GM18517 (cell line): ENCODE measurements around the gene CP.

Experiments
- ATAC-seq: cut with Tn5 transposase; IDR thresholded peaks from one replicate; pipeline ENCODE4 v1.9.1; 2021; ENCODE audit warnings: mild to moderate bottlenecking, moderate library complexity; ENCODE audit not compliant: unreplicated experiment

CP gene

GRCh38 chr3:149129326-149130205, 92.1 kb downstream of the CP start, which contains the start of gene HPS3:
Gene HPS3 (plus strand): TSS chr3:149129638. CDS start chr3:149129724, 86 bp downstream.
- peak; percentile 83 for ATAC-seq

GRCh38 chr3:149128821-149129220, 92.8 kb downstream of the CP start:
- no peak for ATAC-seq

GRCh38 chr3:149122721-149123578, 98.7 kb downstream of the CP start:
- ATAC-seq: no peak
